Neural cell (in vitro differentiated cells): ENCODE measurements around the gene MAGI1. TPM values are rescaled to one million over a fixed set of nuclear protein-coding genes. Genes with fewer than 3 reads are reported as not detected.
"Not testable (repeated sequence)": the region's sequence is repeated elsewhere in the genome, so short reads cannot be mapped to it uniquely, and the experiment has no call there.

Experiments
- H2AFZ ChIP-seq: fragments of 200-600, 300-800 bp; sonication (generic), shearing (Covaris generic); 2 replicates; pipeline ENCODE4 v1.6.0; 2014; ENCODE audit warnings: low read depth, mild to moderate bottlenecking, antibody characterized with exemption, low read length, moderate library complexity
- H3F3A ChIP-seq: fragments of 200-600 bp; shearing (Covaris generic); 2 replicates; pipeline ENCODE4 v1.6.1; 2016; ENCODE audit warnings: mild to moderate bottlenecking, moderate library complexity, mixed read lengths, antibody characterized with exemption, low read length; ENCODE audit not compliant: insufficient read depth, poor library complexity, severe bottlenecking
- H3K27ac ChIP-seq: fragments of 200-600, 300-800 bp; sonication (generic), shearing (Covaris generic); 2 replicates; pipeline ENCODE4 v1.5.1; 2014; ENCODE audit warnings: mild to moderate bottlenecking, low read length, moderate library complexity
- H3K27me3 ChIP-seq: fragments of 300-800, 200-600 bp; sonication (generic), shearing (Covaris generic); 2 replicates; pipeline ENCODE4 v1.6.0; 2014; ENCODE audit warnings: mild to moderate bottlenecking, low read depth, low read length, moderate library complexity; ENCODE audit not compliant: insufficient read depth
- H3K36me3 ChIP-seq: fragments of 300-800, 200-600 bp; sonication (generic), shearing (Covaris generic); 2 replicates; pipeline ENCODE4 v1.5.1; 2014; ENCODE audit warnings: mild to moderate bottlenecking, antibody characterized with exemption, low read length, moderate library complexity; ENCODE audit not compliant: insufficient read depth
- H3K4me2 ChIP-seq: fragments of 300-800, 200-600 bp; sonication (generic), shearing (Covaris generic); 2 replicates; pipeline ENCODE4 v1.6.0; 2014; ENCODE audit warnings: mild to moderate bottlenecking, low read length
- H3K4me3 ChIP-seq: fragments of 300-800, 200-600 bp; sonication (generic), shearing (Covaris generic); 2 replicates; pipeline ENCODE4 v1.5.1; 2014; ENCODE audit warnings: mild to moderate bottlenecking, low read length, moderate library complexity
- H3K79me2 ChIP-seq: fragments of 200-600 bp; shearing (Covaris generic); replicated peaks from 2 replicates; pipeline ENCODE4 v1.6.0; 2014; ENCODE audit warnings: mild to moderate bottlenecking, low read length, moderate library complexity; ENCODE audit not compliant: insufficient read depth
- H3K9ac ChIP-seq: fragments of 300-800, 200-600 bp; sonication (generic), shearing (Covaris generic); 2 replicates; pipeline ENCODE4 v1.6.1; 2016; ENCODE audit warnings: mild to moderate bottlenecking, low read length, mixed read lengths
- H3K9me2 ChIP-seq: fragments of 200-600 bp; shearing (Covaris generic); 2 replicates; pipeline ENCODE4 v1.6.1; 2016; ENCODE audit warnings: mild to moderate bottlenecking, low read length, mixed read lengths; ENCODE audit not compliant: insufficient read depth
- H3K9me3 ChIP-seq: fragments of 200-600, 300-800 bp; sonication (generic), shearing (Covaris generic); 2 replicates; pipeline ENCODE4 v1.6.1; 2016; ENCODE audit warnings: mild to moderate bottlenecking, mixed run types, low read length, moderate library complexity, mixed read lengths
- H4K20me1 ChIP-seq: fragments of 200-600 bp; shearing (Covaris generic); 2 replicates; pipeline ENCODE4 v1.6.1; 2016; ENCODE audit warnings: mild to moderate bottlenecking, mixed run types; ENCODE audit not compliant: insufficient read depth
- EP300 ChIP-seq: fragments of 450-650 bp; conservative IDR thresholded peaks from 2 replicates; pipeline ENCODE4 v1.6.1; 2014; ENCODE audit warnings: antibody characterized with exemption, mild to moderate bottlenecking, moderate library complexity; ENCODE audit not compliant: poor library complexity, severe bottlenecking
- EZH2 ChIP-seq: fragments of 200-600, 300-800 bp; shearing (Covaris generic), sonication (generic); IDR thresholded peaks from 2 replicates; pipeline ENCODE4 v1.6.1; 2014; ENCODE audit warnings: antibody characterized with exemption, low read length, borderline replicate concordance, mild to moderate bottlenecking; ENCODE audit not compliant: insufficient read depth, poor library complexity, severe bottlenecking
- MXI1 ChIP-seq: fragments of 450-650 bp; conservative IDR thresholded peaks from 2 replicates; pipeline ENCODE4 v1.6.1; 2014; ENCODE audit warnings: antibody characterized with exemption, mild to moderate bottlenecking; ENCODE audit not compliant: poor library complexity, severe bottlenecking
- POLR2AphosphoS5 ChIP-seq: IDR thresholded peaks from 2 replicates; pipeline ENCODE4 v1.6.1; 2012
- RAD21 ChIP-seq: fragments of 450-650 bp; conservative IDR thresholded peaks from 2 replicates; pipeline ENCODE4 v1.6.1; 2014; ENCODE audit warnings: antibody characterized with exemption, mild to moderate bottlenecking, moderate library complexity
- SMC3 ChIP-seq: fragments of 450-650 bp; conservative IDR thresholded peaks from 2 replicates; pipeline ENCODE4 v1.6.1; 2014; ENCODE audit warnings: antibody characterized with exemption, mild to moderate bottlenecking, moderate library complexity; ENCODE audit not compliant: poor library complexity
- TAF1 ChIP-seq: IDR thresholded peaks from 2 replicates; pipeline ENCODE4 v1.6.1; 2012; ENCODE audit warnings: low read depth
- polyA plus RNA-seq: library from polyadenylated mRNA; depleted of rRNA; stranded (reverse); fragments of >200 nt; gene quantifications from 2 replicates; pipeline ENCODE4 v1.2.3, GENCODE V29; 2014
- TF ChIP-seq, protein P1 (sequence below): IDR thresholded peaks from 2 replicates; pipeline ENCODE4 v1.6.1; 2012; ENCODE audit warnings: borderline replicate concordance
- TF ChIP-seq, protein P2 (sequence below): fragments of 450-650 bp; IDR thresholded peaks from 2 replicates; pipeline ENCODE4 v1.5.1; 2014; ENCODE audit warnings: antibody characterized with exemption, mild to moderate bottlenecking, moderate library complexity; ENCODE audit not compliant: poor library complexity, severe bottlenecking

The MAGI1 gene
- polyA plus RNA-seq, 1 donor from 2014 or later, result 44.7 TPM

DNA sequence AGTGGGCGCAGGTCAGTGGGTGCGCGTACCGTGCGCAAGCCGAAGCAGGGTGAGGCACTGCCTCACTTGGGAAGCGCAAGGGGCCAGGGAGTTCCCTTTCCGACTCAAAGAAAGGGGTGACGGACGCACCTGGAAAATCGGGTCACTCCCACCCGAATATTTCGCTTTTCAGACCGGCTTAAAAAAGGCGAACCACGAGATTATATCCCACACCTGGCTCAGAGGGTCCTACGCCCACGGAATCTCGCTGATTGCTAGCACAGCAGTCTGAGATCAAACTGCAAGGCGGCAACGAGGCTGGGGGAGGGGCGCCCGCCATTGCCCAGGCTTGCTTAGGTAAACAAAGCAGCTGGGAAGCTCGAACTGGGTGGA is 529.3 kb downstream of the MAGI1 start:
- H4K20me1 ChIP-seq, H3F3A ChIP-seq, H3K27ac ChIP-seq, H3K9ac ChIP-seq, H3K36me3 ChIP-seq, H3K4me2 ChIP-seq, H2AFZ ChIP-seq, H3K27me3 ChIP-seq, H3K9me2 ChIP-seq, H3K4me3 ChIP-seq, H3K9me3 ChIP-seq: not testable (repeated sequence)
- H3K79me2 ChIP-seq, result peaks cover 14% of the 10 kb centered on the region

DNA sequence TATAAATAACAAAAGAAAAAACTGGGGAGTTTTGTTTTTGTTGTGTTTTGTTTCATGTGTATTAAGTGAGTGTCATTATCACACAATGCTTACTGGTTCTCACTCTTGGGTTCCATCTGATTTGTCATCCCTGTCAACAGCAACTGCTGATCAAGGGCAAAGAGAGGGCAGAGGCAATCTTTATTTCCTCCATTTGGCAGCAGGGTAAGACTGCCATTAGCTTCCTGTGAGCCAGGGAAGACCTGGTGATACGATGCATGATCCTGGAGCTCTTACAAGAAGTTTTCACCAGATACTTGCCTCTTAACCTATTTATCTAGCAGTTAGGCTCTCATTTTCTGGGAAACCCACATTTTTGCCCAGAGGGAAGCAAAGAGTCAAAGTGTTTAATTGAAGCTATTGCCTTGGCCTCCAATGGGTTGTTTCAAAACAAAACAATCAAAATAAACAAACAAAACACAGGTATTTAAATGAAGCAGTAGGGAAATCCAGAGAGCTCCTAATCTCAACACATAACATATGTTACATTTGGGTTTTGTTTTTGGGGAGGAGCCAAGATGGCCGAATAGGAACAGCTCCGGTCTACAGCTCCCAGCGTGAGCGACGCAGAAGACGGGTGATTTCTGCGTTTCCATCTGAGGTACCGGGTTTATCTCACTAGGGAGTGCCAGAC is 529.8 kb downstream of the MAGI1 start:
- Histone ChIP-seq H3K4me3 (no peak overlapping the region), H3K9ac (no peak overlapping the region), H4K20me1 (no peaks in the 10 kb centered on the region), H3K27ac (no peak overlapping the region), H2AFZ (no peak overlapping the region), H3K4me2 (no peak overlapping the region), H3K79me2 (peaks cover 14% of the 10 kb centered on the region), H3K27me3 (no peaks in the 10 kb centered on the region), H3K9me3 (no peaks in the 10 kb centered on the region), H3F3A (no peaks in the 10 kb centered on the region), H3K36me3 (no peaks in the 10 kb centered on the region), H3K9me2 (no peaks in the 10 kb centered on the region)
- no peak for TF ChIP-seq TAF1
- no peak for TF ChIP-seq EZH2
- TF ChIP-seq, protein P1, sequence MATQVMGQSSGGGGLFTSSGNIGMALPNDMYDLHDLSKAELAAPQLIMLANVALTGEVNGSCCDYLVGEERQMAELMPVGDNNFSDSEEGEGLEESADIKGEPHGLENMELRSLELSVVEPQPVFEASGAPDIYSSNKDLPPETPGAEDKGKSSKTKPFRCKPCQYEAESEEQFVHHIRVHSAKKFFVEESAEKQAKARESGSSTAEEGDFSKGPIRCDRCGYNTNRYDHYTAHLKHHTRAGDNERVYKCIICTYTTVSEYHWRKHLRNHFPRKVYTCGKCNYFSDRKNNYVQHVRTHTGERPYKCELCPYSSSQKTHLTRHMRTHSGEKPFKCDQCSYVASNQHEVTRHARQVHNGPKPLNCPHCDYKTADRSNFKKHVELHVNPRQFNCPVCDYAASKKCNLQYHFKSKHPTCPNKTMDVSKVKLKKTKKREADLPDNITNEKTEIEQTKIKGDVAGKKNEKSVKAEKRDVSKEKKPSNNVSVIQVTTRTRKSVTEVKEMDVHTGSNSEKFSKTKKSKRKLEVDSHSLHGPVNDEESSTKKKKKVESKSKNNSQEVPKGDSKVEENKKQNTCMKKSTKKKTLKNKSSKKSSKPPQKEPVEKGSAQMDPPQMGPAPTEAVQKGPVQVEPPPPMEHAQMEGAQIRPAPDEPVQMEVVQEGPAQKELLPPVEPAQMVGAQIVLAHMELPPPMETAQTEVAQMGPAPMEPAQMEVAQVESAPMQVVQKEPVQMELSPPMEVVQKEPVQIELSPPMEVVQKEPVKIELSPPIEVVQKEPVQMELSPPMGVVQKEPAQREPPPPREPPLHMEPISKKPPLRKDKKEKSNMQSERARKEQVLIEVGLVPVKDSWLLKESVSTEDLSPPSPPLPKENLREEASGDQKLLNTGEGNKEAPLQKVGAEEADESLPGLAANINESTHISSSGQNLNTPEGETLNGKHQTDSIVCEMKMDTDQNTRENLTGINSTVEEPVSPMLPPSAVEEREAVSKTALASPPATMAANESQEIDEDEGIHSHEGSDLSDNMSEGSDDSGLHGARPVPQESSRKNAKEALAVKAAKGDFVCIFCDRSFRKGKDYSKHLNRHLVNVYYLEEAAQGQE, result no peak
- no peak for TF ChIP-seq SMC3
- TF ChIP-seq EP300, result no peak
- TF ChIP-seq RAD21, result no peak
- TF ChIP-seq POLR2AphosphoS5, result no peak
- TF ChIP-seq, protein P2, sequence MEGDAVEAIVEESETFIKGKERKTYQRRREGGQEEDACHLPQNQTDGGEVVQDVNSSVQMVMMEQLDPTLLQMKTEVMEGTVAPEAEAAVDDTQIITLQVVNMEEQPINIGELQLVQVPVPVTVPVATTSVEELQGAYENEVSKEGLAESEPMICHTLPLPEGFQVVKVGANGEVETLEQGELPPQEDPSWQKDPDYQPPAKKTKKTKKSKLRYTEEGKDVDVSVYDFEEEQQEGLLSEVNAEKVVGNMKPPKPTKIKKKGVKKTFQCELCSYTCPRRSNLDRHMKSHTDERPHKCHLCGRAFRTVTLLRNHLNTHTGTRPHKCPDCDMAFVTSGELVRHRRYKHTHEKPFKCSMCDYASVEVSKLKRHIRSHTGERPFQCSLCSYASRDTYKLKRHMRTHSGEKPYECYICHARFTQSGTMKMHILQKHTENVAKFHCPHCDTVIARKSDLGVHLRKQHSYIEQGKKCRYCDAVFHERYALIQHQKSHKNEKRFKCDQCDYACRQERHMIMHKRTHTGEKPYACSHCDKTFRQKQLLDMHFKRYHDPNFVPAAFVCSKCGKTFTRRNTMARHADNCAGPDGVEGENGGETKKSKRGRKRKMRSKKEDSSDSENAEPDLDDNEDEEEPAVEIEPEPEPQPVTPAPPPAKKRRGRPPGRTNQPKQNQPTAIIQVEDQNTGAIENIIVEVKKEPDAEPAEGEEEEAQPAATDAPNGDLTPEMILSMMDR, result no peak
- TF ChIP-seq MXI1, result no peak

DNA sequence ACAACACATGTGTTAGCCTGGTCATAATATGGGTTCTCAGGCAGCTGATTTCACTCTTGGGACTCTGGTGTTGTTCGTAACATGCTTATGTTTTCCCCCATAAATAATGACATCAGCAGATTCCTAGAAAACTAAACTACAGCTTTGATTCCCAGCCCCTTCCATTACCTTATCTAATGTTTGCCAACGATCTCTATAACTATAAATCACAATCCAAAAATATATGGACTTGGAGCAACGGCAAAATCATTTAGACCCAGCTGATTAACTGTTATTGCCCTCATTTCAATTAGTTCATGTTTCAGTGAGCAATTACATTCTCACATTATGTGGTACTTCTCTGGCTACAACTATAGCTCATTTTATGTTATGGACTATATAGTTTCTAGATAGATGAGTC is 531.3 kb downstream of the MAGI1 start:
- H4K20me1 ChIP-seq, result no peaks in the 10 kb centered on the region
- H2AFZ ChIP-seq, result no peak overlapping the region
- no peak overlapping the region for H3K27ac ChIP-seq
- no peaks in the 10 kb centered on the region for H3K9me3 ChIP-seq
- TF ChIP-seq, protein P2, result no peak
- TF ChIP-seq MXI1 (no peak), POLR2AphosphoS5 (no peak), SMC3 (no peak), EP300 (no peak), RAD21 (no peak), EZH2 (no peak)
- H3K9ac ChIP-seq, result no peak overlapping the region
- no peak overlapping the region for H3K4me3 ChIP-seq
- H3K9me2 ChIP-seq, result no peaks in the 10 kb centered on the region
- H3K79me2 ChIP-seq, result peaks cover 14% of the 10 kb centered on the region
- no peaks in the 10 kb centered on the region for H3K27me3 ChIP-seq
- H3K4me2 ChIP-seq, result no peak overlapping the region
- no peaks in the 10 kb centered on the region for H3K36me3 ChIP-seq
- H3F3A ChIP-seq, result no peaks in the 10 kb centered on the region
